Measurements from ENCODE around the gene CISTR. TPM values are rescaled to one million over a fixed set of nuclear protein-coding genes. Genes with fewer than 3 reads are reported as not detected.

The CISTR gene
- total and polyA plus RNA-seq, 2 experiments from 2014 or later = not detected

GRCh38 chr12:53733807-53734200, 18.0 kb downstream of the CISTR start:
- Histone ChIP-seq H3K4me2 (ENCODE audit: unreplicated experiment) (no peak overlapping the region), H3K4me3 (no peak overlapping the region), H3K27me3 (replicated peaks; ENCODE audit: insufficient read depth) (peaks cover 21% of the 10 kb centered on the region), H2AFZ (no peak overlapping the region), H3K4me1 (ENCODE audit: insufficient read depth) (no peaks in the 10 kb centered on the region), H3K79me2 (ENCODE audit: insufficient read depth) (no peaks in the 10 kb centered on the region), H3K9me3 (ENCODE audit: low read depth) (no peaks in the 10 kb centered on the region), H4K20me1 (ENCODE audit: insufficient read depth) (no peaks in the 10 kb centered on the region), H3F3A (ENCODE audit: insufficient read depth) (peaks cover 10% of the 10 kb centered on the region; the same call in 1 of the 2 replicates), H3K9ac (no peak overlapping the region), H3K36me3 (ENCODE audit: low read depth) (no peaks in the 10 kb centered on the region), H3K27ac (no peak overlapping the region), H3K9me2 (ENCODE audit: insufficient read depth) (no peaks in the 10 kb centered on the region)
- TF ChIP-seq EZH2 (IDR thresholded peaks at IDR 0.05; ENCODE audit: insufficient read depth, poor library complexity, severe bottlenecking) (no peak), EZH2phosphoT487 (IDR thresholded peaks at IDR 0.05; ENCODE audit: insufficient read depth, low read depth) (no peak)
- WGBS, 2 experiments (ENCODE audit: low coverage in 1 of 2, low lambda C conversion rate in 2 of 2, missing lambda C conversion rate in 2 of 2) = 57 to 58% methylated on average over 5 of the region's 5 CpGs
- in situ Hi-C loops (cut with MboI) = no loop called here
- DNase-seq = no peak

- no peaks in the 10 kb centered on the region for H3K4me1 ChIP-seq (ENCODE audit: insufficient read depth)
- H2AFZ ChIP-seq = no peak overlapping the region
- H3K4me3 ChIP-seq = no peak overlapping the region
- no peak for DNase-seq
- H3K79me2 ChIP-seq (ENCODE audit: insufficient read depth) = no peaks in the 10 kb centered on the region
- H3K9ac ChIP-seq = no peak overlapping the region
- H3K4me2 ChIP-seq (ENCODE audit: unreplicated experiment) = no peak overlapping the region
- H4K20me1 ChIP-seq (ENCODE audit: insufficient read depth) = no peaks in the 10 kb centered on the region
- H3K9me3 ChIP-seq (ENCODE audit: low read depth) = no peaks in the 10 kb centered on the region
- H3K27me3 ChIP-seq (replicated peaks; ENCODE audit: insufficient read depth) = peaks cover 16% of the 10 kb centered on the region
- no peaks in the 10 kb centered on the region for H3K9me2 ChIP-seq (ENCODE audit: insufficient read depth)
- 95 to 98% methylated on average over 2 of the region's 2 CpGs for WGBS, 2 experiments (ENCODE audit: low coverage in 1 of 2, low lambda C conversion rate in 2 of 2, missing lambda C conversion rate in 2 of 2)
- H3K27ac ChIP-seq = no peak overlapping the region
- in situ Hi-C loops (cut with MboI) = no loop called here
- no peaks in the 10 kb centered on the region for H3K36me3 ChIP-seq (ENCODE audit: low read depth)
- H3F3A ChIP-seq (ENCODE audit: insufficient read depth) = peaks cover 10% of the 10 kb centered on the region; the same call in 1 of the 2 replicates
- no peak for TF ChIP-seq EZH2phosphoT487 (IDR thresholded peaks at IDR 0.05; ENCODE audit: insufficient read depth, low read depth)
- TF ChIP-seq EZH2 (IDR thresholded peaks at IDR 0.05; ENCODE audit: insufficient read depth, poor library complexity, severe bottlenecking) = no peak
Measured at GRCh38 chr12:53733051-53733806, 18.6 kb downstream of the CISTR start.

- no peak overlapping the region for H3K4me2 ChIP-seq (ENCODE audit: unreplicated experiment)
- H4K20me1 ChIP-seq (ENCODE audit: insufficient read depth) = no peaks in the 10 kb centered on the region
- TF ChIP-seq EZH2phosphoT487 (IDR thresholded peaks at IDR 0.05; ENCODE audit: insufficient read depth, low read depth) (no peak), EZH2 (IDR thresholded peaks at IDR 0.05; ENCODE audit: insufficient read depth, poor library complexity, severe bottlenecking) (no peak)
- DNase-seq = peak; percentile 27
- no peak overlapping the region for H3K27ac ChIP-seq
- H2AFZ ChIP-seq = no peak overlapping the region
- no peaks in the 10 kb centered on the region; the same call in 1 of the 2 replicates for H3K27me3 ChIP-seq (replicated peaks; ENCODE audit: insufficient read depth)
- no peak overlapping the region for H3K4me3 ChIP-seq
- no peaks in the 10 kb centered on the region for H3K9me2 ChIP-seq (ENCODE audit: insufficient read depth)
- in situ Hi-C loops (cut with MboI) = no loop called here
- peaks cover 4% of the 10 kb centered on the region for H3K36me3 ChIP-seq (ENCODE audit: low read depth)
- no peaks in the 10 kb centered on the region for H3K9me3 ChIP-seq (ENCODE audit: low read depth)
- peaks cover 25% of the 10 kb centered on the region for H3K79me2 ChIP-seq (ENCODE audit: insufficient read depth)
- no peak overlapping the region for H3K9ac ChIP-seq
- H3K4me1 ChIP-seq (ENCODE audit: insufficient read depth) = peaks cover 8% of the 10 kb centered on the region
- peaks cover 10% of the 10 kb centered on the region; the same call in 1 of the 2 replicates for H3F3A ChIP-seq (ENCODE audit: insufficient read depth)
Measured at GRCh38 chr12:53729644-53730043, 22.1 kb downstream of the CISTR start.

- H3K27ac ChIP-seq = no peak overlapping the region
- in situ Hi-C loops (cut with MboI) = no loop called here
- peak overlapping the region; percentile 59 for H3K9ac ChIP-seq
- no peaks in the 10 kb centered on the region; the same call in 1 of the 2 replicates for H3K27me3 ChIP-seq (replicated peaks; ENCODE audit: insufficient read depth)
- no peak for DNase-seq
- peaks cover 33% of the 10 kb centered on the region for H3K79me2 ChIP-seq (ENCODE audit: insufficient read depth)
- no peaks in the 10 kb centered on the region for H4K20me1 ChIP-seq (ENCODE audit: insufficient read depth)
- H3K4me3 ChIP-seq = 0 out of 2 replicates have a peak overlapping the region, but pooled peaks have one; percentile 88
- H3K9me2 ChIP-seq (ENCODE audit: insufficient read depth) = no peaks in the 10 kb centered on the region
- H3K9me3 ChIP-seq (ENCODE audit: low read depth) = no peaks in the 10 kb centered on the region
- peak overlapping the region; percentile 98 for H2AFZ ChIP-seq
- H3K4me1 ChIP-seq (ENCODE audit: insufficient read depth) = peaks cover 8% of the 10 kb centered on the region
- WGBS, 2 experiments (ENCODE audit: low coverage in 1 of 2, low lambda C conversion rate in 2 of 2, missing lambda C conversion rate in 2 of 2) = 45 to 47% methylated on average over 7 of the region's 7 CpGs
- peaks cover 2% of the 10 kb centered on the region; the same call in 1 of the 2 replicates for H3F3A ChIP-seq (ENCODE audit: insufficient read depth)
- peak overlapping the region; percentile 80 for H3K4me2 ChIP-seq (ENCODE audit: unreplicated experiment)
- TF ChIP-seq EZH2phosphoT487 (IDR thresholded peaks at IDR 0.05; ENCODE audit: insufficient read depth, low read depth) = no peak
- TF ChIP-seq EZH2 (IDR thresholded peaks at IDR 0.05; ENCODE audit: insufficient read depth, poor library complexity, severe bottlenecking) = no peak
- H3K36me3 ChIP-seq (ENCODE audit: low read depth) = peaks cover 16% of the 10 kb centered on the region
Measured at GRCh38 chr12:53728206-53728605, 23.6 kb downstream of the CISTR start.
